T47D (cell line): ENCODE measurements around the gene PTGFR.

Source experiments
- DNase-seq, 2 experiments: peaks; one replicate each; pipeline versions ENCODE4 v3.0.0 to v3.0.0-alpha.2; 2011 to 2012; ENCODE audit warnings: low read depth in 1 of 2, low spot score in 1 of 2
- JUND ChIP-seq: IDR thresholded peaks from 2 replicates; pipeline ENCODE4 v1.6.1; 2012; ENCODE audit warnings: low read depth
- in situ Hi-C: cut with HindIII; loops from 2 replicates; pipeline ENCODE4 v1.10.0; 2016; ENCODE audit warnings: low sequenced_read_pairs, low pct_unique_long_range_greater_than_20kb

Gene PTGFR

DNA sequence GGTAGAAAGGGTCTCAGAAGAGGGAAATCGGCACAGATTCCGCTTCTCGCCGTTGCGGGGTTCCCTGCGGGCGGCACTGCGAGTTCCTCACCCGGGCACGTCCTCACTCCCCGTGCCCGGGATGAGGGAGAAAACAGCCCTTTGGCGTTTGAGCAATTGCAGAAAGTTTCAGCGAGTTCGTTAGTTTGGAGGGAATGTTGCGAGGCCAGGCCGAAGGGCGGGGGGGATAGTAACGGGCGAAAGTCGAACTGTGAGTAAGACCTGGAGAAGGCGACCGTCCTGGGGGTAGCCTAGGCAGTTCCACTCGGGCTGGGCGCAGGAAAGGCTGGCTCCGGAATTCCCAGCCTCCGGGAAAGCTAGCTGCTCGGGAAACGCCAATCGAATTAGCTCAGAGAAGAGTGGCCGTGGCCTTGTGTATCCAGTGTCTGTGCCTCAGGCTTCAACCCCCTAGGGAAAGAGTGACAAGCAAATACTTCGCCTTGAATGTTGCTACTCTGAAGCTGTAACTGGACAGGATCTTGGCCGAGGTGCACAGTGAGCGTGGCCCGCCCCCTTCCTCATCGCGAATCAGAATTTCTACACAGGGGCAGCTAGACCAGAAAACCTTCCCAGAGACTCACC, 787 bp downstream of the PTGFR start:
- DNase-seq: peak in 1 of 2 experiments; percentile 9
- TF ChIP-seq JUND: no peak
- in situ Hi-C loops: no loop called here

DNA sequence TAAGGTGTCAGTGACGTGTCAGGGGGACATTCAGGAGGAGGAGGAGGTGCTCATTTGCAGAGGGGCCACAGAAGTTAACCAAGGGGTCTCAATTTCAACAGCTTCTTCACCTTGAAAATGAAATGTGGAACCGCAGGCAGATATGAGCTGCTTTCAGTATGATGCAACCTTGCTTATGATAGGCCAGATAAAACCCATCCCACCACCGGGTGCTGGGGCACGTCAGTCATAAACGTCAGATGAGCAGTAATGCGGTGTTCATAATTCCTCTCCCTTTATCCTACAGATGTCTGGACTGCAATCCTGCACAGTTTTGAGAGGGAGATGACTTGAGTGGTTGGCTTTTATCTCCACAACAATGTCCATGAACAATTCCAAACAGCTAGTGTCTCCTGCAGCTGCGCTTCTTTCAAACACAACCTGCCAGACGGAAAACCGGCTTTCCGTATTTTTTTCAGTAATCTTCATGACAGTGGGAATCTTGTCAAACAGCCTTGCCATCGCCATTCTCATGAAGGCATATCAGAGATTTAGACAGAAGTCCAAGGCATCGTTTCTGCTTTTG, 1.7 kb downstream of the PTGFR start:
- no peak for DNase-seq
- no peak for TF ChIP-seq JUND
- in situ Hi-C loops: no loop called here

DNA sequence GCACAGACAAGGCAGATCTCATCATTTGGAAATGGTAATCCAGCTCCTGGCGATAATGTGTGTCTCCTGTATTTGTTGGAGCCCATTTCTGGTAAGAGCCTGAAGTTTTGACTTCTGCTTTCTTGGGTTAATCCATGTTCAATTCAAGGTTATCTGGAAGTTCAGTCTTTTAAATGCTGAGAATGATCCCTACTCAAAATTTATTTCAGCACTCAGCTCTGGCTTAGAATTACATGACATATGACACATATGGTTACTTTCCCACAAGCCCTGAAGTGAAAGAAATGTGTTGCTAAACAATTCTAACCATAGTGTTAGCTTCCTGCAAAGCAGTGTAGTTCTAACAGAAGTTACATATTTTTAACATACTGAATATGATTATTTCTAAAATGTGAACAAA, 2.7 kb downstream of the PTGFR start:
- DNase-seq: no peak
- in situ Hi-C loops: no loop called here

DNA sequence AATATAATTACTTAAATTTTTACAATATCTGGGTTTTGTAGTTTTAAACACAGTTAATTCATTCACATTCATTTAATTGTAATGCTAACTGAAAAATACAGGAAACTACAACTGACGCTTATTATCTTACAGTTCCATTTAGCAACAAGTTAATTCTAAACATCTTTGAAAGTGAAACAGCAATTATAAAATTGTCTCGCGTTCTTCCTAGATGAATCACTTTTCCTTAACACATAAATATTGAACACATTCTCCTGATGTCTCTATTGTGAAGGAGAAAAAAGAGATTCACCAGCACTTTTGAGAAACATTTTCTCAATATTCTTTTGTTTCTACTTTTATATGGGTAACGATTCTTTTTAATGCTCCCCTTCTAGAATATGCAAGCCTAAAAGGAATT, 6.4 kb downstream of the PTGFR start:
- no peak for TF ChIP-seq JUND
- no peak for DNase-seq
- in situ Hi-C loops: no loop called here

More for the DNA sequence above, 2.7 kb downstream of the PTGFR start:
- no peak for TF ChIP-seq JUND

DNA sequence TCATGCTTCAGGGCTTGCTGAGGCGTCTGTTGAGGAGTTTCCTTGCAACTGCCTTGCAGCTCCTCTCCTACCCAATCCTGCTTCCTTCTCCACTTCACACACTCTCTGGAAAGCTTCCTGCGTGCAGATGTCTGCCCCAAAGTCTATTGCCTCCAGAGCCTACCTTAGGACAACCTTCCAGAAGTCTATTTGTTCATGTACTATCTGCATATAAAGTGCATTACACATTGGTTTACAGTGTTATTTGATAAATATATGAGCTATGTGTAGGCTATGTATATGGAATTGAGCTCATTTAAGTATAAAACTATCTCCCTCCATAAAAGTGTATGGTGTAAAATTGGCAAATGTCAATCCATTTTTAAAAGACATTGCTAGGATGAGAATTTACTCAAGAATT, 9.8 kb downstream of the PTGFR start:
- DNase-seq: no peak
- in situ Hi-C loops: no loop called here
- TF ChIP-seq JUND: no peak

DNA sequence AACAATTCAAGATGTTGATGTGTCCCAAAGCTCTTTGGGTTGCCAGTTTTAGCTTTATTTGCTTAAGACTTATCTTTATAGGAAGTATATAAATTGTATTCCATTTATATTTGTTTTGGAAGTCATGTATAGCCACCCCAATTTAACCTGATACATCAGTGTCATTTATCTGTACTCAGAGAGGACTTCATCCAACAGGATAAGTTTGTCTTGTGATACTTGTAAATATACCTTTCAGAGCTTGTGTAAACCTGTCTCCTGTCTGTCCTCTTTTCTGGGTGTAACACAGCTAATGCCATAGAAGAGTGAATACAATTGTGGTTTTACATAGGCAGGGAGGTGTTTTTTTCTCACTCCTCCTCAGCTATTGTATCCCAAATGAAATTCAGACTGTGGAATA, 10.4 kb downstream of the PTGFR start:
- TF ChIP-seq JUND: no peak
- DNase-seq: peak in 1 of 2 experiments; percentile 58
- in situ Hi-C loops: no loop called here

DNA sequence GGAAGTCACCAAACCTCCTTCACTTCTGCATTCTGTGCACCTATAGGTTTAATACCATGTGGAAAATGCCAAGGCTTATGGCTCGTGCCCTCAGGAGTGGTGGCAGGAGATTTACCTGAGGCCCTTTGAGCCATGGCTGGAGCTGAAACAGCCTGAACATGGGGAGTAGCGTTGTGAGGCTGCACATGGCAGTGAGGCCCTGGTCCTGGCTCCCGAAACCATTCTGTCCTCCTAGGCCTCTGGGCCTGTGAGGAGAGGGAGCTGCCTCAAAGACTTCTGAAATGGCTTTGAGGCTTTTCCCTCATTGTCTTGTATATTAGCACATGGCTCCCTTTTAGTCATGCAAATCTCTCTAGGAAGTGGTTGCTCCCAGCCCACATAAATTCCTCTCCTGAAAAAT, 20.6 kb downstream of the PTGFR start:
- in situ Hi-C loops: no loop called here
- no peak for DNase-seq
- no peak for TF ChIP-seq JUND

DNA sequence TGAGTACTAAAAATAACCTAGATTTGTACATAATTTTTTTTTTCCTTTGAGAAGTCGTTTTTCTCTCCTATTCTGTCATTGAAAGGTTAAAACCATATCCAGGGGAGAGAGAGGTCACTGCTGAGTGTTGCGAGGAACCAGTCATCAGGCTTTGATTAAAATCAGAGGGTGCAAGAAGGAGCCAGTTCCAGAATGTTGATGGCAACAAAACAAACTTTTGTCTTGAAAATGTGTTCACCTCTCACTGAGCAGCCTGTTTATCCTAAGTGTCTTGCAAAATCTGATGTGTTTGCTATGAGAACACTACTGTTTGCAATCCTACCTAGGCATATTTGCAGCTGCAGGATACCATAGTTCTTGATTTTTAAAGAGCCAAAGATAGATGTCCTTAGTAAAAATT, 25.9 kb downstream of the PTGFR start:
- in situ Hi-C loops: no loop called here
- DNase-seq: no peak
- TF ChIP-seq JUND: no peak

DNA sequence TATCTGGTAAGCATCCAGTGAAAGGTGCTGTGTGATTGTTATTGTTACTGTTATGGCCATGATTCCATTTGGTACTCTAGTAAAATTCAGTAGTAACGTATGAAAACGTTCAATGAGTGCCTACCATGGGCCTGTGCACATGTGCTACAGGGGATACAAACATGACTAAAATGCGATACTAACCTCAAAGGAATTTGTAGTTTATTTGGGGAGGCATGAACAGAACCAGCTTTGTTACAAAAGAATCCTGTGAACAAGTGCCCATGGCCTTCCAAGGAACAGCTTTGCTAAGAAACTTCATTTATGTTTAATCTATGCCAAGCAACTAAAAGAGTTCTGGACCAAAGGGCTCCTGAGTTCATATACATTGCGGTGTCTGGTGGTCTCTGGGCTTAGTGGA, 28.7 kb downstream of the PTGFR start:
- DNase-seq: no peak
- no peak for TF ChIP-seq JUND
- in situ Hi-C loops: no loop called here

DNA sequence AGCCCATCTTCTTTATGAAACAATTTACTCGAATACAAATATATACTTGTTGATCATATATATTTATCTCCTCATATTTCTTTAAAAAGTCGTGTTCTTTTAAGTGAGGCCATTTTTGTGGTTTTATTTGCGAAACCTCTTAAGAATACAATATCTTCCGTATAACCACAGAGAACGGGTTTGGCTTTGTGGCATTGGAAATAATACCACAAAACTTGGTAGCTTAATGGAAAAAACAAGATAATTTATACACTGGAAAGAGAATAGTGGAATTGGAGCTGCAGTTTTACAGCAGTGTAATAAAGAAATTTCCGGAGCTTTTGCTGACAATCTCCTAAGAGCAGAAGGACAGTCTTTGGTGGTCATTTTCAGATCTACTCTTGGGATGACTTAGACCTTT, 29.4 kb downstream of the PTGFR start:
- no peak for TF ChIP-seq JUND
- no peak for DNase-seq
- in situ Hi-C loops: no loop called here

DNA sequence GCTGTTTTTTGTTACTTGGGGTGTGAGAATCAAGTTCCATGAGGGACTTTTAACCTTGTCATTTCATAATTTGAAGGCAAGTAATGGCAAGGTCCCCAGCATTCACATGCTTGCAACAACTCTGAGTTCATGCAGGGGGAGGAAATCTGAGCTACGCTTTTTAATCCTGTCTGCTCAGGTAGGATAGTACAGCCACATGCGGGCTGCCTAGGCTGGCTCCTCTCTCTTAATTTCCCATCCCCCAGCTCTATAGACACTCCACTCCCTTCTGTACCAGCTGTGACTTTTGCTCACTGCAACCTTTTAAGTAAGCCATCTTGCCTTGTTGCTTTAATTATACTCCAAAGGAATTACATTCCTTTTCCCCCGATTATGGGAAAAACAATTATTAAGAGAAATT, 30.1 kb downstream of the PTGFR start:
- TF ChIP-seq JUND: no peak
- in situ Hi-C loops: no loop called here
- DNase-seq: no peak

DNA sequence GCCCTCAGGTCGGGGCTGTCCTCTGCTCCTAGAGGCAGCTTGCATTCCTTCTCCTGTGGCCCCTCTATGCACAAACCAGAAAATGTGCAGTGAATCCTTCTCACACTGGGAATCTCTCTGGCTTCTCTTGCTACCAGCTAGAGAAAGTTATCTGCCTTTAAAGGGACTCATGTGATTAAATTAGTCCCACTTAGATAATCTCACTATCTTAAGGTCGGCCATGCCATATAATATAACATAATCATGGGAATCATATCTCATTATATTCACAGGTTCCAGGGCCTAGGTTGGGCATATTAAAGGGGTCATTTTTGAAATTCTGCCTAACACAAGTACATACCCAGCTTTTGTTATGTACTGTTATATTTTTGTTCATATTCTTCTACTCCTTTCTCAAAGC, 31.4 kb downstream of the PTGFR start:
- DNase-seq: no peak
- TF ChIP-seq JUND: no peak
- in situ Hi-C loops: no loop called here

DNA sequence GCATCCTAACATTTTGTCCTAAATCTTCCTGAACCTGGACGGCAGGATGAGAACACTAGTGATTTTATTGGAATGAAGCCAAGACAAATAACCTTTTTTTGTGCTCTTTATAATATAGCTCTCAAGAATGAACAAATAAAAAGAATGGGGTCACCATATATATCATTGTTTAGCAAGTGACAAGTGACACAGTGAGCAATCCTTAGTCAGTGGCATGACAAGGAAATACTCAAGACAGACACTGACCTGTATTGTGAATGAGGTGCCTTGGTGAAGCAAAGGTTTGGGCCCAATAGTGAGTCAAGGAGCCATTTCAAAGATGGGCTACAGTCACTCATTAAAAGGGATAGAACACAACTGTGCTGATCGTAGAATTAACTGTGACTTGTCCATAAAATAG, 35.7 kb downstream of the PTGFR start:
- no peak for DNase-seq
- in situ Hi-C loops: no loop called here
- TF ChIP-seq JUND: no peak

DNA sequence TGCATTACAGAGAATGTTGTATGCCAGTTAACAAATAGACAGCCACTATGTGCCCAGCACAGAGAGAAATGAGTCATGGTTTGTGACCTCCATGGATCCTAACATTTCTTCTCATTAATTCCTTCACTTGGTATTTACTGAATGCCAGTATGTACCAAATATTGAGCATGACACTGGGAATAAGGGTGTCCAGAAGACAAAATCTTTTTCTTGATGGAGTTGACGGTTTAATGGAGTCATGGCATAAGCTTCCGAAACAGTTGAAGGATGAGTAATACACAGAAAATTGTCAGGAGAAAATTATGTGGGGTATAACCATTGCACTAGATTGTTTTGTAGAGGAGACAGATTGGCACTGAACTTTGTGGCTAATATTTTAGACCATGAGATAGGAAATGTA, 36.9 kb downstream of the PTGFR start:
- in situ Hi-C loops: no loop called here
- no peak for TF ChIP-seq JUND
- DNase-seq: no peak
